Panc1 (cell line): ENCODE data around the gene ASCC3.

ENCODE experiments used
- POLR2AphosphoS5 ChIP-seq: IDR thresholded peaks from 2 replicates; pipeline ENCODE4 v1.6.1; 2012; ENCODE audit warnings: mild to moderate bottlenecking, low read depth, low read length, moderate library complexity
- SIN3A ChIP-seq: IDR thresholded peaks from 2 replicates; pipeline ENCODE4 v1.6.1; 2012; ENCODE audit warnings: low read depth, mild to moderate bottlenecking, low read length, moderate library complexity, borderline replicate concordance; ENCODE audit not compliant: insufficient read depth
- TCF7L2 ChIP-seq: IDR thresholded peaks from 2 replicates; pipeline ENCODE4 v1.6.1; 2011; ENCODE audit warnings: mild to moderate bottlenecking, low read depth, low read length, inconsistent platforms
- TF ChIP-seq, protein P1 (sequence below): fragments of 450-650 bp; IDR thresholded peaks from 2 replicates; pipeline ENCODE4 v1.5.1; 2017; ENCODE audit warnings: mild to moderate bottlenecking
- TF ChIP-seq, protein P2 (sequence below), 2 experiments: IDR thresholded peaks; 2 replicates each; pipeline ENCODE4 v1.6.1; 2011 to 2012; ENCODE audit warnings: low read depth in 2 of 2, control low read depth in 1 of 2, low read length in 1 of 2, mild to moderate bottlenecking in 1 of 2, moderate library complexity in 1 of 2; ENCODE audit not compliant: insufficient read depth in 1 of 2

- TF ChIP-seq, protein P1, sequence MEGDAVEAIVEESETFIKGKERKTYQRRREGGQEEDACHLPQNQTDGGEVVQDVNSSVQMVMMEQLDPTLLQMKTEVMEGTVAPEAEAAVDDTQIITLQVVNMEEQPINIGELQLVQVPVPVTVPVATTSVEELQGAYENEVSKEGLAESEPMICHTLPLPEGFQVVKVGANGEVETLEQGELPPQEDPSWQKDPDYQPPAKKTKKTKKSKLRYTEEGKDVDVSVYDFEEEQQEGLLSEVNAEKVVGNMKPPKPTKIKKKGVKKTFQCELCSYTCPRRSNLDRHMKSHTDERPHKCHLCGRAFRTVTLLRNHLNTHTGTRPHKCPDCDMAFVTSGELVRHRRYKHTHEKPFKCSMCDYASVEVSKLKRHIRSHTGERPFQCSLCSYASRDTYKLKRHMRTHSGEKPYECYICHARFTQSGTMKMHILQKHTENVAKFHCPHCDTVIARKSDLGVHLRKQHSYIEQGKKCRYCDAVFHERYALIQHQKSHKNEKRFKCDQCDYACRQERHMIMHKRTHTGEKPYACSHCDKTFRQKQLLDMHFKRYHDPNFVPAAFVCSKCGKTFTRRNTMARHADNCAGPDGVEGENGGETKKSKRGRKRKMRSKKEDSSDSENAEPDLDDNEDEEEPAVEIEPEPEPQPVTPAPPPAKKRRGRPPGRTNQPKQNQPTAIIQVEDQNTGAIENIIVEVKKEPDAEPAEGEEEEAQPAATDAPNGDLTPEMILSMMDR = no peak
- TF ChIP-seq POLR2AphosphoS5 (no peak), TCF7L2 (no peak), SIN3A (no peak)
- TF ChIP-seq, protein P2, sequence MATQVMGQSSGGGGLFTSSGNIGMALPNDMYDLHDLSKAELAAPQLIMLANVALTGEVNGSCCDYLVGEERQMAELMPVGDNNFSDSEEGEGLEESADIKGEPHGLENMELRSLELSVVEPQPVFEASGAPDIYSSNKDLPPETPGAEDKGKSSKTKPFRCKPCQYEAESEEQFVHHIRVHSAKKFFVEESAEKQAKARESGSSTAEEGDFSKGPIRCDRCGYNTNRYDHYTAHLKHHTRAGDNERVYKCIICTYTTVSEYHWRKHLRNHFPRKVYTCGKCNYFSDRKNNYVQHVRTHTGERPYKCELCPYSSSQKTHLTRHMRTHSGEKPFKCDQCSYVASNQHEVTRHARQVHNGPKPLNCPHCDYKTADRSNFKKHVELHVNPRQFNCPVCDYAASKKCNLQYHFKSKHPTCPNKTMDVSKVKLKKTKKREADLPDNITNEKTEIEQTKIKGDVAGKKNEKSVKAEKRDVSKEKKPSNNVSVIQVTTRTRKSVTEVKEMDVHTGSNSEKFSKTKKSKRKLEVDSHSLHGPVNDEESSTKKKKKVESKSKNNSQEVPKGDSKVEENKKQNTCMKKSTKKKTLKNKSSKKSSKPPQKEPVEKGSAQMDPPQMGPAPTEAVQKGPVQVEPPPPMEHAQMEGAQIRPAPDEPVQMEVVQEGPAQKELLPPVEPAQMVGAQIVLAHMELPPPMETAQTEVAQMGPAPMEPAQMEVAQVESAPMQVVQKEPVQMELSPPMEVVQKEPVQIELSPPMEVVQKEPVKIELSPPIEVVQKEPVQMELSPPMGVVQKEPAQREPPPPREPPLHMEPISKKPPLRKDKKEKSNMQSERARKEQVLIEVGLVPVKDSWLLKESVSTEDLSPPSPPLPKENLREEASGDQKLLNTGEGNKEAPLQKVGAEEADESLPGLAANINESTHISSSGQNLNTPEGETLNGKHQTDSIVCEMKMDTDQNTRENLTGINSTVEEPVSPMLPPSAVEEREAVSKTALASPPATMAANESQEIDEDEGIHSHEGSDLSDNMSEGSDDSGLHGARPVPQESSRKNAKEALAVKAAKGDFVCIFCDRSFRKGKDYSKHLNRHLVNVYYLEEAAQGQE (IDR thresholded peaks at IDR 0.05; ENCODE audit: insufficient read depth in 1 of 2, low read depth in 2 of 2, low read length in 1 of 2) = no peak
Observed at GRCh38 chr6:100724696-100725095, 156.4 kb downstream of the ASCC3 start.
